ENCODE results near the gene SLC66A2.

Gene SLC66A2

GRCh38 chr18:79987566-79987965 lies 36.1 kb upstream of the SLC66A2 start:
- DNase-seq (ENCODE audit: low read depth) = no peak
- TF ChIP-seq, protein P1, sequence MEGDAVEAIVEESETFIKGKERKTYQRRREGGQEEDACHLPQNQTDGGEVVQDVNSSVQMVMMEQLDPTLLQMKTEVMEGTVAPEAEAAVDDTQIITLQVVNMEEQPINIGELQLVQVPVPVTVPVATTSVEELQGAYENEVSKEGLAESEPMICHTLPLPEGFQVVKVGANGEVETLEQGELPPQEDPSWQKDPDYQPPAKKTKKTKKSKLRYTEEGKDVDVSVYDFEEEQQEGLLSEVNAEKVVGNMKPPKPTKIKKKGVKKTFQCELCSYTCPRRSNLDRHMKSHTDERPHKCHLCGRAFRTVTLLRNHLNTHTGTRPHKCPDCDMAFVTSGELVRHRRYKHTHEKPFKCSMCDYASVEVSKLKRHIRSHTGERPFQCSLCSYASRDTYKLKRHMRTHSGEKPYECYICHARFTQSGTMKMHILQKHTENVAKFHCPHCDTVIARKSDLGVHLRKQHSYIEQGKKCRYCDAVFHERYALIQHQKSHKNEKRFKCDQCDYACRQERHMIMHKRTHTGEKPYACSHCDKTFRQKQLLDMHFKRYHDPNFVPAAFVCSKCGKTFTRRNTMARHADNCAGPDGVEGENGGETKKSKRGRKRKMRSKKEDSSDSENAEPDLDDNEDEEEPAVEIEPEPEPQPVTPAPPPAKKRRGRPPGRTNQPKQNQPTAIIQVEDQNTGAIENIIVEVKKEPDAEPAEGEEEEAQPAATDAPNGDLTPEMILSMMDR (IDR thresholded peaks at IDR 0.05; ENCODE audit: control insufficient read depth, extremely low read depth, insufficient read depth) = no peak
- H3K4me3 ChIP-seq (ENCODE audit: low read depth, low read length) = peak overlapping the region; percentile 72

- TF ChIP-seq, protein P1 (IDR thresholded peaks at IDR 0.05; ENCODE audit: control insufficient read depth, extremely low read depth, insufficient read depth) = no peak
- peak overlapping the region; percentile 72 for H3K4me3 ChIP-seq (ENCODE audit: low read depth, low read length)
- no peak for DNase-seq (ENCODE audit: low read depth)
Measured at GRCh38 chr18:79986726-79987125, 35.3 kb upstream of the SLC66A2 start.

GRCh38 chr18:79985172-79985571 lies 33.7 kb upstream of the SLC66A2 start:
- no peak for DNase-seq (ENCODE audit: low read depth)
- no peak overlapping the region for H3K4me3 ChIP-seq (ENCODE audit: low read depth, low read length)
- TF ChIP-seq, protein P1 (IDR thresholded peaks at IDR 0.05; ENCODE audit: control insufficient read depth, extremely low read depth, insufficient read depth) = no peak

- DNase-seq (ENCODE audit: low read depth) = no peak
- TF ChIP-seq, protein P1 (IDR thresholded peaks at IDR 0.05; ENCODE audit: control insufficient read depth, extremely low read depth, insufficient read depth) = no peak
- H3K4me3 ChIP-seq (ENCODE audit: low read depth, low read length) = no peak overlapping the region
Measured at GRCh38 chr18:79983793-79984192, 32.3 kb upstream of the SLC66A2 start.

GRCh38 chr18:79983253-79983652 lies 31.8 kb upstream of the SLC66A2 start:
- TF ChIP-seq, protein P1 (IDR thresholded peaks at IDR 0.05; ENCODE audit: control insufficient read depth, extremely low read depth, insufficient read depth) = no peak
- H3K4me3 ChIP-seq (ENCODE audit: low read depth, low read length) = no peak overlapping the region
- peak; percentile 69 for DNase-seq (ENCODE audit: low read depth)

- TF ChIP-seq, protein P1 (IDR thresholded peaks at IDR 0.05; ENCODE audit: control insufficient read depth, extremely low read depth, insufficient read depth) = no peak
- DNase-seq (ENCODE audit: low read depth) = no peak
- H3K4me3 ChIP-seq (ENCODE audit: low read depth, low read length) = no peak overlapping the region
Measured at GRCh38 chr18:79982736-79983135, 31.3 kb upstream of the SLC66A2 start.

GRCh38 chr18:79980585-79980984 lies 29.1 kb upstream of the SLC66A2 start:
- DNase-seq (ENCODE audit: low read depth) = no peak
- TF ChIP-seq, protein P1 (IDR thresholded peaks at IDR 0.05; ENCODE audit: control insufficient read depth, extremely low read depth, insufficient read depth) = no peak
- H3K4me3 ChIP-seq (ENCODE audit: low read depth, low read length) = 0 out of 2 replicates have a peak overlapping the region, but pooled peaks have one; percentile 4
